Hepatocyte (in vitro differentiated cells): ENCODE results near the gene BUD13.

Experiments used
- EZH2 ChIP-seq: fragments of 200-600 bp; sonication (generic); IDR thresholded peaks from 2 replicates; pipeline ENCODE4 v1.6.1; 2016; ENCODE audit warnings: antibody characterized with exemption, mild to moderate bottlenecking, borderline replicate concordance
- TF ChIP-seq, protein P1 (sequence below): fragments of 200-600 bp; sonication (generic); IDR thresholded peaks from 2 replicates; pipeline ENCODE4 v1.5.1; 2016; ENCODE audit warnings: antibody characterized with exemption, mild to moderate bottlenecking; ENCODE audit not compliant: poor library complexity

DNA sequence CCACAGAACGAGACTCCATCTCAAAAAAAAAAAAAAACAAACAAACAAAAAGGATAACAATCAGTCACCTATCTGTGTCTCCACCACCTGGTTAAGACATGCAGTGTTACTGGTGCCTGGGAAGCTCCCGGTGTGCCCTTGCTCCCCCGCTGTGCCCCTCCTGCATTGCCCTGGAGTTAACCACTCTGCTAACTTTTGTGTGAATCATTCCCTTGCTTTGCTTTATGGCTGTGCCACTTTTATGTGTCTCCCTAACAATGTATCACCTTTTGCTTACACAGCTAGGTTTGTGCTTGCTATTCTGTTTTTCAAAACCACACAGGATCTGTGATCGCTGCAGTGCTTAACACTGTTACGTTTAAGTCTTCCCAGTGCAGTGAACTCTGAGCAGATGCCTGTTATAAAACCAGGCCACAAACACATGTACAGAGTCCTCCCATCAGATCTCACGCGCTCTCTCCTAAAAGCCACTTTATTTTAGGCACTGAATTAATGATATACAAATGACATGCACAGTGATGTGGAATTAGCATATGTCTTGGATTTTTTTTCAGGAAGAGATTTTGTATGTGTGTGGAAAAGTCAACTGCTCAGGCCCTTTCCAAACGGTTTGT, 69.9 kb downstream of the BUD13 start:
- TF ChIP-seq EZH2, result no peak
- TF ChIP-seq, protein P1, sequence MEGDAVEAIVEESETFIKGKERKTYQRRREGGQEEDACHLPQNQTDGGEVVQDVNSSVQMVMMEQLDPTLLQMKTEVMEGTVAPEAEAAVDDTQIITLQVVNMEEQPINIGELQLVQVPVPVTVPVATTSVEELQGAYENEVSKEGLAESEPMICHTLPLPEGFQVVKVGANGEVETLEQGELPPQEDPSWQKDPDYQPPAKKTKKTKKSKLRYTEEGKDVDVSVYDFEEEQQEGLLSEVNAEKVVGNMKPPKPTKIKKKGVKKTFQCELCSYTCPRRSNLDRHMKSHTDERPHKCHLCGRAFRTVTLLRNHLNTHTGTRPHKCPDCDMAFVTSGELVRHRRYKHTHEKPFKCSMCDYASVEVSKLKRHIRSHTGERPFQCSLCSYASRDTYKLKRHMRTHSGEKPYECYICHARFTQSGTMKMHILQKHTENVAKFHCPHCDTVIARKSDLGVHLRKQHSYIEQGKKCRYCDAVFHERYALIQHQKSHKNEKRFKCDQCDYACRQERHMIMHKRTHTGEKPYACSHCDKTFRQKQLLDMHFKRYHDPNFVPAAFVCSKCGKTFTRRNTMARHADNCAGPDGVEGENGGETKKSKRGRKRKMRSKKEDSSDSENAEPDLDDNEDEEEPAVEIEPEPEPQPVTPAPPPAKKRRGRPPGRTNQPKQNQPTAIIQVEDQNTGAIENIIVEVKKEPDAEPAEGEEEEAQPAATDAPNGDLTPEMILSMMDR, result no peak
